ENCODE results near the gene FMN1.

FMN1 gene

DNA sequence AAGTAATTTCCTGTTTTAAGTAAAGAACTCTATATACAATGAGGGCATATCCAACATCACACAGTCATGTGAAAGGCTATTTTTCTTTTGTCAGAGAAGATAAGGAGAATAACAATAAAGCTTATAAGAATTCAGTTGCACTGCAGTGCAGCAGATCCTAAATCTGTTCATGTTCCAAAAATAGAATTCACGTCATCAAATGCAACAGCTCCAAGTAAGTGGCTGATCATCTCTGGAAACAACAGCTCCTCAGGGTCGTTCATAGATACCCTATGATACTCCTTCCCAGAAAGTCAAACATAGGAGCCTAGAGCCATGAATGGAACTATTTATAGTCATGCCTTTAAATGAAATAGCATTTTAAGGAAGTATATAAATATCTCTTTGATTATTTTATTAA lies 100.2 kb downstream of the FMN1 start:
- H3K27me3 ChIP-seq (ENCODE audit: insufficient read depth, low read depth, severe bottlenecking) = no peaks in the 10 kb centered on the region
- TF ChIP-seq, protein P1, sequence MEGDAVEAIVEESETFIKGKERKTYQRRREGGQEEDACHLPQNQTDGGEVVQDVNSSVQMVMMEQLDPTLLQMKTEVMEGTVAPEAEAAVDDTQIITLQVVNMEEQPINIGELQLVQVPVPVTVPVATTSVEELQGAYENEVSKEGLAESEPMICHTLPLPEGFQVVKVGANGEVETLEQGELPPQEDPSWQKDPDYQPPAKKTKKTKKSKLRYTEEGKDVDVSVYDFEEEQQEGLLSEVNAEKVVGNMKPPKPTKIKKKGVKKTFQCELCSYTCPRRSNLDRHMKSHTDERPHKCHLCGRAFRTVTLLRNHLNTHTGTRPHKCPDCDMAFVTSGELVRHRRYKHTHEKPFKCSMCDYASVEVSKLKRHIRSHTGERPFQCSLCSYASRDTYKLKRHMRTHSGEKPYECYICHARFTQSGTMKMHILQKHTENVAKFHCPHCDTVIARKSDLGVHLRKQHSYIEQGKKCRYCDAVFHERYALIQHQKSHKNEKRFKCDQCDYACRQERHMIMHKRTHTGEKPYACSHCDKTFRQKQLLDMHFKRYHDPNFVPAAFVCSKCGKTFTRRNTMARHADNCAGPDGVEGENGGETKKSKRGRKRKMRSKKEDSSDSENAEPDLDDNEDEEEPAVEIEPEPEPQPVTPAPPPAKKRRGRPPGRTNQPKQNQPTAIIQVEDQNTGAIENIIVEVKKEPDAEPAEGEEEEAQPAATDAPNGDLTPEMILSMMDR (IDR thresholded peaks at IDR 0.05; ENCODE audit: low read depth, low read length) = no peak

DNA sequence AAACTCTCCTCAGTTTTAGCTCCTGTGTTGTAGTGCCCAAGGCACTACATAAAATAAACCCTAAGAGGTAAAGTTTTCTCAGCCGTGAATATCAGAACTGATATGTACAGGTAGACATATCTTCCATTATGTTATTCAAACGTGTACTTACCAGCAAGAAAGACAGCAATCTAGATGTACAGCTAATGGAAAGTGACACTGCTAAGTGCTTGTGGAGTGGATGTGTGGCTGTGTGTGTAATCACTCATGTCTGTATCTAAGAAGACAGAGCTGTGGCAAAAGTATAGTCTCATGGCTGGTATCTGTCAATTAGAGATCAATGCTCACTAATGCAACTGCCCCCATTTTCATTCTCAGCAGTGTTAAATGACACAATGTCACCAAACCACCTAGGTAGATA lies 101.3 kb downstream of the FMN1 start:
- H3K27me3 ChIP-seq (ENCODE audit: insufficient read depth, low read depth, severe bottlenecking) = no peaks in the 10 kb centered on the region
- TF ChIP-seq, protein P1 (IDR thresholded peaks at IDR 0.05; ENCODE audit: low read depth, low read length) = no peak
- no peaks in the 10 kb centered on the region for H3K9me3 ChIP-seq (ENCODE audit: severe bottlenecking)
- no peak overlapping the region for H3K4me3 ChIP-seq (ENCODE audit: low read depth, low read length)
- H3K27ac ChIP-seq = no peak overlapping the region
- DNase-seq = no peak
- no peaks in the 10 kb centered on the region for H3K36me3 ChIP-seq

More for the DNA sequence above, 100.2 kb downstream of the FMN1 start:
- no peaks in the 10 kb centered on the region for H3K9me3 ChIP-seq (ENCODE audit: severe bottlenecking)
- H3K36me3 ChIP-seq = no peaks in the 10 kb centered on the region
- H3K27ac ChIP-seq = no peak overlapping the region
- no peak for DNase-seq
- no peak overlapping the region for H3K4me3 ChIP-seq (ENCODE audit: low read depth, low read length)

DNA sequence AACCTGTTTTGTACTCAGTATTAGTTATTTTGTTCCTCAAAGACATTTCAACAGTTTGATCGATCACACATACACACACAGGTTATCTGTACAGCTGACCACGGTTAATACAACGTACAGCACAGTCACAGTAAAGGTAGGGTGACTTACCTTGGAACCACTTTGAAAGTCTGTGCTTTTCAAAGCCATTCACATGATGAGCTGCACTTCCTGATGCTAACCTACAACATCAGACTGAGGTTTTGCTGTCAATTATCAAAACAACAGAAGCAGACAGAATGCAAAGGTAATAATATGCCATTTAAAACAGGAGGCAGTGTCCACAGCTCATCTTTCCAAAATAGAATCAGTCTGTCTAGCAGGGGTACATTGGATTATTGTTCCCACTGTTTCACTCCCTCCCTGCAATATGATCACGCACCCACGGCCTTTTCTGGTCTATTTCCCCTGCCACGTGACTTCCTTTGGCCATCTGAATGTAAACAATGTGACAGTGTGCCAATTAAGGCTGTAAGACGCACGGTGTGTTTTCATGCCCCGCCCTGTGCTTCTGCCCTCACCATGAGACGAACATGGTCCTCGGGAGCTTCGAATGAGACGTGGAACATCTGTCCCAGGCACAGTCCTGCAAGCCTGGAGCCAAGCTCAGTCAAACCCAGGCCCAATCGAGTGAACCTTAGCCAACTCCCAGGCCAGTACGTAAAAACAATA lies 102.4 kb downstream of the FMN1 start:
- TF ChIP-seq, protein P1 (IDR thresholded peaks at IDR 0.05; ENCODE audit: low read depth, low read length) = no peak
- Histone ChIP-seq H3K27ac (no peak overlapping the region), H3K4me3 (ENCODE audit: low read depth, low read length) (no peak overlapping the region), H3K27me3 (ENCODE audit: insufficient read depth, low read depth, severe bottlenecking) (no peaks in the 10 kb centered on the region), H3K36me3 (no peaks in the 10 kb centered on the region), H3K9me3 (ENCODE audit: severe bottlenecking) (no peaks in the 10 kb centered on the region)
- DNase-seq = no peak

DNA sequence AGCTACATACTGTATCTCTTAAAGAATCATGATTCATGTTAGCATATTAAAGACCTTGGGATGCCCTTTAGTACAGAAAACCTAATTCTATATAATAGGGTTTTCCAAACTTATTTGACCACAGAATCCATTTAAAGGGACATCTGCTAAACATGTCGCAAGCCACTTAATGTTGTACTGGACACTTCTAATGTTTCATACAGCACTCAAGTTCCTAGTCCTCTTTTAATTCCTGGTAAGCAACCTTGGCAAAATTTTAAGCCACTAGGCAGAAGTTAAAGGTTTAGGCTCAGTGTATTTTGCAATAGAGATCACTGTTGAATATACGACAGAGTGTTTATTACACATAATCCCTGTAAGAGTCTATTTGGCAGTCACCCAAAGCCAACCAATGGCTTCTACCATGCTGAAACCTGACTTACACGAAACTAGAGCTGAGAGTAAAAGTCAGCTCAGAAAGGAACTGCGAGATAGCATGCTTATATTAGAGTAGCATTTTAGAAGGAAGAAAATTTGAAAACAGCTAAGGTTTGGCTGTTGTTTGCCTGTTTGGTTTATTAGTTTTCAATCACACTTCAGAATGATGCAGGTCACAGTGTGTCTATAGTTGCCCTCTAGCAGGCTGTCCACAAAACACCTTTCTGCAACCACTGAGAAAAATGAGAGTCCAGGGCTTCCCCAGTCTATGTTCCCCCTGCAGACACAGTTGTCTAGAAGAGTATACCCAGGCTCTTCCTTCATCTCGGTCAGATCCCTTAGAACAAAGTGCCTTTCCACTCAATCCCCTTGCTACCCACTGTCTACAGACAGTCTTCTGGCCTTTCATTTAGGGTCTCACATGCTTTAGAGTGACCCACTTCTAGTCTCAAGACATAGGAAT lies 104.4 kb downstream of the FMN1 start:
- no peak overlapping the region for H3K27ac ChIP-seq
- TF ChIP-seq, protein P1 (IDR thresholded peaks at IDR 0.05; ENCODE audit: low read depth, low read length) = no peak
- H3K36me3 ChIP-seq = no peaks in the 10 kb centered on the region
- no peaks in the 10 kb centered on the region for H3K27me3 ChIP-seq (ENCODE audit: insufficient read depth, low read depth, severe bottlenecking)
- no peaks in the 10 kb centered on the region for H3K9me3 ChIP-seq (ENCODE audit: severe bottlenecking)
- H3K4me3 ChIP-seq (ENCODE audit: low read depth, low read length) = no peak overlapping the region
- no peak for DNase-seq

- Histone ChIP-seq H3K27ac (no peak overlapping the region), H3K4me3 (ENCODE audit: low read depth, low read length) (no peak overlapping the region)
- TF ChIP-seq, protein P1 (IDR thresholded peaks at IDR 0.05; ENCODE audit: low read depth, low read length) = no peak
Measured at GRCh38 chr15:33089165-33089877, 105.2 kb downstream of the FMN1 start.

More at GRCh38 chr15:33089165-33089877, 105.2 kb downstream of the FMN1 start:
- Histone ChIP-seq H3K36me3 (no peaks in the 10 kb centered on the region), H3K9me3 (ENCODE audit: severe bottlenecking) (no peaks in the 10 kb centered on the region), H3K27me3 (ENCODE audit: insufficient read depth, low read depth, severe bottlenecking) (no peaks in the 10 kb centered on the region)
- DNase-seq = no peak

All from WERI-Rb-1 (cell line).